ENCODE data around the gene EFHC1.

Gene EFHC1

GRCh38 chr6:52511572-52512151, 91.5 kb downstream of the EFHC1 start:
- DNase-seq (ENCODE audit: low read depth) = no peak

GRCh38 chr6:52512199-52512598, 92.1 kb downstream of the EFHC1 start:
- H3K4me3 ChIP-seq (ENCODE audit: low read length) = no peak overlapping the region
- no peak for DNase-seq (ENCODE audit: low read depth)
- TF ChIP-seq CTCF (conservative IDR thresholded peaks at IDR 0.05; ENCODE audit: low read depth, low read length) = no peak

More at GRCh38 chr6:52511572-52512151, 91.5 kb downstream of the EFHC1 start:
- H3K4me3 ChIP-seq (ENCODE audit: low read length) = no peak overlapping the region
- no peak for TF ChIP-seq CTCF (conservative IDR thresholded peaks at IDR 0.05; ENCODE audit: low read depth, low read length)

- no peak for TF ChIP-seq CTCF (conservative IDR thresholded peaks at IDR 0.05; ENCODE audit: low read depth, low read length)
- no peak for DNase-seq (ENCODE audit: low read depth)
Measured at GRCh38 chr6:52513464-52513863, 93.3 kb downstream of the EFHC1 start.

GRCh38 chr6:52513896-52514295, 93.8 kb downstream of the EFHC1 start:
- no peak for TF ChIP-seq CTCF (conservative IDR thresholded peaks at IDR 0.05; ENCODE audit: low read depth, low read length)
- no peak overlapping the region for H3K4me3 ChIP-seq (ENCODE audit: low read length)
- no peak for DNase-seq (ENCODE audit: low read depth)

More at GRCh38 chr6:52513464-52513863, 93.3 kb downstream of the EFHC1 start:
- no peak overlapping the region for H3K4me3 ChIP-seq (ENCODE audit: low read length)

GRCh38 chr6:52514514-52514913, 94.4 kb downstream of the EFHC1 start:
- DNase-seq (ENCODE audit: low read depth) = no peak
- no peak overlapping the region for H3K4me3 ChIP-seq (ENCODE audit: low read length)

GRCh38 chr6:52515219-52515960, 95.2 kb downstream of the EFHC1 start:
- H3K4me3 ChIP-seq (ENCODE audit: low read length) = no peak overlapping the region
- no peak for TF ChIP-seq CTCF (conservative IDR thresholded peaks at IDR 0.05; ENCODE audit: low read depth, low read length)
- DNase-seq (ENCODE audit: low read depth) = no peak

More at GRCh38 chr6:52514514-52514913, 94.4 kb downstream of the EFHC1 start:
- TF ChIP-seq CTCF (conservative IDR thresholded peaks at IDR 0.05; ENCODE audit: low read depth, low read length) = no peak

GRCh38 chr6:52516269-52516668, 96.1 kb downstream of the EFHC1 start:
- DNase-seq (ENCODE audit: low read depth) = no peak
- H3K4me3 ChIP-seq (ENCODE audit: low read length) = no peak overlapping the region
- no peak for TF ChIP-seq CTCF (conservative IDR thresholded peaks at IDR 0.05; ENCODE audit: low read depth, low read length)

Measured in retinal pigment epithelial cell (primary cell).